CD4-positive, alpha-beta T cell treated with Interleukin-2 at 100 ng/mL for 4 hours (primary cell): ENCODE data around the gene CLIP3.
"Not testable (repeated sequence)": the region's sequence is repeated elsewhere in the genome, so short reads cannot be mapped to it uniquely, and the experiment has no call there.

Experiments
- DNase-seq: peaks from one replicate; pipeline ENCODE4 v3.0.0-alpha.2; 2020; ENCODE audit warnings: low spot score

CLIP3 gene

GRCh38 chr19:36049080-36049698 is 16.5 kb upstream of the CLIP3 start:
- no peak for DNase-seq

- DNase-seq, result no peak
These were observed 15.2 kb upstream of the CLIP3 start for GRCh38 chr19:36047835-36048234.

- no peak for DNase-seq
These were observed 13.9 kb upstream of the CLIP3 start for GRCh38 chr19:36046443-36047050.

DNA sequence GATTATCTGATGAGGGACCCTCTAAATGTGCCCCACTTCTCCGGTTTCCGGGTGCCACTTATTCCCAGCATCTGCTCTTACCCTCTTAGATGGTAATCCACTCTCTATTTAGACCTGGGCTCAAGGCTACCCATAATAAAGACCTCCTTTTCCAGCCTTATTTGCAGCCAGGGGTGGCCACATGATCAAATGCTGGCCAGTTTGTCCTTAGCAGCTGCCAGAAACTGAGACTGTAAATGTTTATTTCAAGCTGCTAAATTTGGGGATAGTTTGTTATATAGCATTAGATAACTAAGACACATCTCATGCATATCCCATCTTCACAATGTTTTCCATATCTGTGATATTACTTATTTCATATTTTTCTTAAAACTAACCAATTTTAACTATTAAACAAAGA is 11.3 kb upstream of the CLIP3 start:
- no peak for DNase-seq

DNA sequence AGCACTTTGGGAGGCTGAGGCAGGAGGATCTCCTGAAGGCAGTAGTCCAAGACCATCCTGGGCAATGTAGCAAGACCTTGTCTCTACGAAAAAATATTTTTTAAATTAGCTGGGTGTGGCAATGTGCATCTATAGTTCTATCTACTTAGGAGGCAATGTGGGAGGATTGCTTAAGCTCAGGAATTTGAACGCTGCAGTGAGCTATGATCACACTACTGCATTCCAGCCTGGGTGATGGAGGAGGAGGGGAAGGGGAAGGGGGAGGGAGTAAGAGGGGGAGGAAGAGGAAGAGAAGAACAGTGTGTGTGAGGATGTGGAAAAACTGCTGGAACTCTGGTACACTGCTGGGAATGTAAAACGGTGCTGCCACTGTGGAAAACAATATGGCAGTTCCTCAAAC is 9.2 kb upstream of the CLIP3 start:
- no peak for DNase-seq

GRCh38 chr19:36041092-36041491 is 8.4 kb upstream of the CLIP3 start:
- DNase-seq, result not testable (repeated sequence)

GRCh38 chr19:36040495-36040894 is 7.8 kb upstream of the CLIP3 start:
- no peak for DNase-seq

DNA sequence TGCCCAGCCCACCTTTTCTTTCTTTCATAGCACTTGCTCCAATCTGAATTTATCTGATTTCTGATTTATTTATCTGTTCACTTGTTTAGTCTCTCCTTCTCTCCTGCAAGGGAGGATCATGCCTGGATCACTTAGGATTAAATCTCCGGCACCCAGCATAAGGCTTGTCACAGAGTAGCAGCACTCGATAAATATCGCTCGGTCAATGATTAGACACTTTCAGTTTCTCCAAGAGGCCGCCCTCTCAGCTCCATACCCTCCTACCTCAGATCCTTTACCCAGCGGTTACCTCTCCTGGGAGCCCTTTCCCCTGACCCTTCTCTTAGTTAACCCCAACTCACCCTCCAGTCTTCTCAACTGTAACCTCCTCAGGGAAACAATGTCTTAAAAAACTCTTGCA is 1.4 kb downstream of the CLIP3 start:
- DNase-seq, result no peak

DNA sequence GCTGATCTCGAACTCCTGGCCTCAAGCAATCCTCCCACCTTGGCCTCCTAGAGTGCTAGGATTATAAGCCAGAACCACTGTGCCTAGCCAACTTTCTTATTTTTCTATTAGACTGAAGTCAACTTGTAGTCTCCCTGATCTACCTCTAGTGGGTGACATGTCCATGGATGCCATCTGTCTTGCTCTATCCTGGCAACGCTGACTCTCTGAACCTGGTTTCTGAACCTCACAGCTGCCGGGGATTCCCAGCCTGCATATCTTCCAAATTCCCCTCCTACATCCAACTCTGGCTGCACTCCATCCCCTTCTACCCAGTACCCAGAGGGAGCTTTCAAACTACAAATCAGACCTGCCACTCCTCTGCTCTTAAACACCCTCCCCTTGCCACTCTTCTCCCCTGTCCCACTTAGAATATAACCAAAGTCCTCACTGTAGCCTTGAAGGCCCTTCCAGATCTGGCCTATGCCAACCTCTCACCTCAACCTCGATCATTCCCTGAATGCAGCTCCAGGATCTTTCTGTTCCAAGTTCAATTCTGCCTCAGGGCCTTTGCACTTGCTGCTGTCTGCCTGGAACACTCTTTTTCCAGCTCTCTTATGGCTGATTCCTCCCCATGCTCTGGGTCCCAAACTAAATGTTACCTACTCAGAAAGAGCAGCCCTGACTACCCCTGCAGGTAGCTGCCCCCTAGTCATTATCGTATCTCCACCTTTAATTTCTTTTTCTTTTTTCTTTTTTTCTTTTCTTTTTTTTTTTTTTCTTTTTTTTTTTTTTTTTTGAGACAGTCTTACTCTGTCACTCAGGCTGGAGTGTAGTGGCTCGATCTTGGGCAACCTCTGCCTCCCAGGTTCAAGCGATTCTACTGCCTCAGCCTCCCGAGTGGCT is 2.2 kb downstream of the CLIP3 start:
- DNase-seq, result no peak

DNA sequence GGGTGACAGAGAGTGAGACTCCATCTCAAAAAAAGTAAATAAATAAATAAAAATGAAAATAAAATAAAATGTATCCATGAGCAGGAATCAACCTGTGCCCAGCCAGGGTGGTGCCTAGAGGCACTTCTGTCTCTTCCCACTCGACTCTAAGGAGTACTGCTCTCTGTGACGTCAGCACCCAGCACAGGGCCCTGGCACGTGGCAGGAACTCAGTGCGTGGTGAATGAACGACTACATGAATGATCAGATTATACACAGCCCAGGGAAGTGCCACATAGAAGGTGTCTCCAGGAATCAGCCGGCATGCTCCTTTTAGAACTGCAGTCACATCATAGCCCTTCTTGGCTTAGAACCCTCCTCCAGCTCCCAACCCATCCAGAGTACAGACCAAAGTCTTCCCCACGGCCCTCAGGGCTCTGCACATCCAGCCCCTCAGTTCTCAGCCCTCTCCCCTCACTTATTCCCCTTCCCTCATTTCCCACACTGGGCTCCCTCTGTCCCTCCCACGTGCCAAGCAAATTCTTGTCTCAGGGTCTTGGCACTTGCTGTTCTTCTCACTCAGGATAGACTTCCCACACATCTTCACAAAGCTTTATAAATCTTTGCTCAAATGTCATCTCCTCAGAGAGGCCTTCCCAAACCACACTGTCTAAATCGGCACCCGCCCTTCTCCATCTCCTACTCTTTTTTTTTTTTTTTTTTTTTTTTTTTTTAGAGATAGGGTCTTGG is 4.2 kb downstream of the CLIP3 start:
- no peak for DNase-seq

GRCh38 chr19:36027696-36028095 is 5.0 kb downstream of the CLIP3 start:
- no peak for DNase-seq

DNA sequence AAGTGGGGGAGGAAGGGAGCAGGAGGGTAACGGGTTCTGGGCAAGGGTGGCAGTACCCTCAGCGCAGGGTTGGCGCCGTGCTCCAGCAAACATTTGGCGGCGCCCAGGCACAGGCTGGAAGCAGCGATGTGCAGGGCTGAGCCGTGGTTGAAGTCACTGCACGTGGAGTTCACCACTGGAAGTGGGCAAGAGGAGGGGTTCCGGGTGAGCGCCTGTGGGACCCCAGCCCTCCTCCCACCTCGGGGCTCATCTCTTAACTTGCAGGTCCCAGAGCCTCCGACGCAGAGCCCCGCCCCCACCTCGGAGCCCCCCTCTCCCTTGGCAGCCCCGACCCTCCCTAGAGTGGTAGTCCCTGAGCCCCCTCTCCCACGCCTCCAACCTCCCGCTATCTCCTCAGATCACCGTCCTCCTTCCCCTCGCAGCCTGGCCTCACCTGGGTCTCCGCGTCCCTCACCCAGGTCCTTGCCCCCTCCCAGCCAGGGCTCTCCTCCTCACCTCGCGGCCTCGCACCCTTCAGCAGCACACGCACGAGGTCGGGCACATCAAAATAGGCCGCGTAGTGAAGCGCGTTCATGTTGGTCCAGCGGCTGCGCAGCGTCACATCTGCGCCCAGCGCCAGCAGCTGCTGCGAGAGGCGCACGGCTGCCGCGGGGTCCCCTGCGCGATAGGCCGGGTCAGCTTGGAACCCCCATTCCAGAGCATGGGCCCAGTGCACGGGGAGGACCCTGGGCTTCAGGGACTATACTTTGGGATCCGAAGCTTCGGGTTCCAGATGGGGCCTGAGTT is 6.4 kb downstream of the CLIP3 start:
- no peak for DNase-seq

DNA sequence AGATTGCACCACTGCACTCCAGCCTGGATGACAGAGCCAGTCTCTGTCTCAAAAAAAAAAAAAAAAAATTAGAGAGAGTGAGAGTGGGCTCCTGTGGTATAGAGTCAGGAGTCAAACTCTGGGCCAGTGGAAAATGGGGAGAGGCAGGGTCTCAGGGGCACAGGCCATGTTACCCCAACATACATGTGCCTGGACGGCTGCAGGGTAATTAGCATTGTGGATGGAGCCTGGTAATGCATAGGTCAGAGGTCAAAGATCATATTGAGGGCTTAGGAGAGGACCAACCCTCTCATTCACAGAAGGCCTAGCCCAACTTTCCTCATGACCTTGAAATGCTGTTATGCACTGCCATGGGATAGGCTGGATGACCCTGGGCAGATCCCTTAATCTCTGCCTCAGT is 7.1 kb downstream of the CLIP3 start:
- no peak for DNase-seq

DNA sequence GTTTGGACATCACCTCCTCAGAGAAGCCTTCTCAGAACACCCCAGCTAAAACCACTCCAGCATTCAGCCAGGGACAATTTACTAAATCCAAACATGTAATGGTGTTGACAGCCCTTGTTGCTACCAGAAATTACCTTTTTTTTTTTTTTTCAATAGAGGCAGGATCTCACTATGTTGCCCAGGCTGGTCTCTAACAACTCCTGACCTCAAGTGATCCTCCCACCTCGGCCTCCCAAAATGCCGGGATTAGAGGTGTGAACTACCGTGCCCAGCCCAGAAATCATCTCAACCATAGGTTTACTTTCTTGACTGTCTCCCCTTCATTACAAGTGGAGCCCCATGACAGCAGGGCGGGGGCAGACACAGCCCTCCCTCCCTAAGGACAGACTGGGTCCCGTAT is 9.2 kb downstream of the CLIP3 start:
- DNase-seq, result no peak

DNA sequence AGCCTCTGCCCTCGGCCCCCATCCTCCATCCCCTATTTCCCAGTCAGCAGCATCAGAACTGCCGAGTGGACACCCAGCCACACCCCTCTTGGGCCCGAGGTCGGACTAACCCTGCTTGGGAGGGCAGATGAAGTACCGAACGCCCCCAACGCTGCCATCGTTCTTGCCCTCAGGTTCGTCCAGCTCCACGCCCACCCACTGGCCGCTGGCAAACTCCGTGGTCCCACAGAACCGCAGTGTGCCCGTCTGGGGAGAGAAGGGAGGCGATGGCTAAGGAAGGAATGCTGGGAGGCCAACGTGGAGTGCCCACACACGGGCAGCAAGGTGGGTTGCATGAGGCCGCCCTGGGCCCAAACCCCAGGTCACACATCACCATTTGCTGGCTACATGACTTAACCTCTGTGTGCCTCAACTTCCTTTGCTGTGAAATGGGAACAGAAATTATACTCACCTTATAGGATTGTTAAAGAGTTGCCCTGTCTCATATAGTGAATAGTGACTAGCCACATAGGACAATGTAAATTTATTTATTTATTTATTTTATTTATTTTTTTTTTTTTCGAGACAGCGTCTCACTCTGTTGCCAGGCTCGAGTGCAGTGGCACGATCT is 13.5 kb downstream of the CLIP3 start:
- no peak for DNase-seq

DNA sequence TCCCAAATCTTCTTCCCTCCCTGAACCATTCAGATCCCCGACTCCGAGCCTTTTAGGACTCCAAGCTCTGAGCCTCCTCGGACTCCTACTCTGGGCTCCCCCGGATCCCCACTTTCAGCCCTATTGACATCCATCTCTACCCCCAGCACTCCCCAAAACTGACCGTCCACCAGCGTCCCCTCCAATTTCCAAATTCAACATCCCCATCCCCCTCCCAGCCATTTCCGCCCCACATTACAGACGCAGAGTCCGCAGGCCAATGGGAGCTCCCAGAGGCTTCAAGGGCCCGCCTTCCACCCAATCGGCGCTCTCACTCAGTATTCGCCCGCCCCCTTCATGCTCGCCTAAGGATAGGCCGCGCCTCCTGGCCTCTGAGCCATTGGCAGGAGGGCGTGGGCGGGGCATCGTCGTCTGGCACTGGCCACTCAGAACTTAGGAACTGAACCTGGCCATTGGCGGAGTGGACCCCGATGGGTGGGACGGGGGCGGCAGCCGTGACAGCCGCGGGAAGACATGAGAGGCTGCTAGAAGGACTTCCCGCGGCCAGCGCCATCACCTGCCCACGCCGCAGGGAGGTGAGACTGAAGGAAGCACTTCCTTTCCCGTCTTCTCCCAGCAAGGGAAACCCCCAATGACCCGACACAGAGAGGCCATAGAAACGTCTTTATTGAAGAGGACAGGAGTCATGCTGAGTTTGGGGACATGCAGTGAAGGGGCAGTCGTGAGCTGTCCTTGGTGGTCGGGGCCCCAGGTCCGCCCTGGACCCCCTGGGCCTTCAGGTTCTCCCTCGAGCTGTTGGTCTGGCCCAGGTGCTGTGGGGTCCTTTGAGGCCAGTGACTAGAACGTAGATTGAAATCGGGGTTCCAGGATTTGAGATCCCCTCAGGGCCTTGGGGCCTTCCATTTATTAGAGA is 18.4 kb downstream of the CLIP3 start, which contains the start of gene ALKBH6:
Gene ALKBH6 (minus strand): TSS at position 202 of the 913 bp plus-strand sequence. CDS start 816 bp downstream, outside the sequence.
- peak; percentile 99 for DNase-seq

DNA sequence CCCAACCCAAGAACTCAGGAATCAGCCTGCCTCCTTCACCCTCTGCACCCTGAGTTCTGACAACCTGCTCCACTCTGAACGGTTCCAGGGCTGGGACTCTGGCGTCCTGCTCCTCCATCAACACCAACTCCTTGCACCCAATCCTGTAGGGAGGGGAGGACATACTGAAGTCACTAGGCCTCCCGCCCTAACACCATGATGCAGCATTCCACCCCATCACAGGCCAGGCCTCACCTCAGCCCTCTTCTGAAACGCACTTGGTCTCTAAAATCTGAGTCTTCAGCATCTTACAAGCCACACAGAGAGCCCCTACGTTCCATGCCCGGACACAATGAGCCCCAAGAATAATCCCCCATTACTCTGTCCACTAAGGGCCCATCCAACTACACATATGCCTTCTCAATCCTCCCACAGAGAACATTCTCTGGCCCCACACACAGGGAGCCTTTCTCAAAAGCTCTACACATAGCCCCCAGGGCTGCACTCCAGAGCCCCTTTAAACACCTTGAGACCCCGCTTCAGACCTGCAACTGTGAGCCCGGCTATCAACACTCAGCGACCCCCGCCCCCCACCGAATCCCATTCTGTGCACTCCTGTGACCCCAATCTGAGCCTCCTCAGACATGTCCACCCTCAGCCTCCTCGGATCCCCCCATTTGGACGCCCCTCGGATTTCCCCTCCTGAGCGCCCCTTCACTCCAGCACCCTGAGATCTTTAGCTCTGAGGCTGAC is 19.2 kb downstream of the CLIP3 start:
- no peak for DNase-seq

DNA sequence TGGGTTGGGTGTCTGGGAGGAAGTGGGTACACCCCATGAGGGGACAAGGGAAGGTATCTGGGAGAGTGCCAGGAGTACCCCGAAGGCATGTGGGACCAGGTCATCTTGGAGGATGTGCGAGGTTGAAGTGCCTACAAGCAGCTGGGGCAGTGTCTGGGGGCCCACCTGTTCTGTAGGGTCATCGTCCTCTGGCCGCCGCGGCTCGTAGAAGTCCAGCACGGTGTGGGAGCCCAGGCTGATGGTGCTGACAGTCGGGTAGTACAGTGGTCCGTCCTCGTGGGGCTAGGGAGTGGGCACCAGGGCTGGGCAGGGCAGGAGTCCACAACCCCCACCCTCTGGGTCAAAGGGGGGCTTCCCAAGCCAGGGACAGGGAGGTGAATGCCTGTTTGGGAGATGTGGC is 22.3 kb downstream of the CLIP3 start:
- no peak for DNase-seq

DNA sequence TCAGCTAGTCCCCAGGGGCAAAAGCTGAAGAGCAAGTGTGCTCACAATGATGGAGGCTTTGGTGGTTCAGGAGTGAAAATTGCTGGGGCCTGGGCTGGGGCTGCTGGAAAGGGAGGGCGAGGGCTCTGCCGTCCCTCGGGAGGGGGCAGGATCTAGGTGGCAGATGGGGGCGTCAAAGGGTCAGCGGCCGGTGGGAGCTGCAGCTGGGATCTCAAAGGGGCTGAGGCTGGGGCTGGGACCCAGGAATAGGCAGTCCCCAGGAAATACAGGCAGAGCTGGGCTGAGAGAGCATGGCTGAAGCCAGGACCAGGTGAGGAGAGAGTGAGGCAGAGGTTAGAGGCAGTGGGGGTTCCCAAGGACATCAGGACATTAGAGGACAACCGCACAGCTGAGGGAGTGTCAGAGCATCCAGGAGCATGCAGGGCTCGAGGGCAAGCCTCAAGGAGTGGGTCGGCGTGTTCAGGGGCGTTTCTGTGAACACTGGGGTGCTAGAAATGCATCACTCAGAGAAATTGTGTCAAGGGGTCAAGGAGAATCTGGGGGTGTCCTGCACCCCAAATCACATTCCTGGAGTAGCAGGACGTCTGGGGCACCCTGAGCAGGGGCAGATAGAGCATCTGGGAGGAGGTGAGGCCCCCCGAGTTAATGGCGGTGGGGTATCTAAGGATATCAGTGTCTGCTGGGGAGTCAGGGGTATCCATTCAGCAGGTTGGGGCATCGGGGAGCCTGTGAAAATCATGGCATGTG is 22.9 kb downstream of the CLIP3 start:
- DNase-seq, result no peak
